Keratinocyte (primary cell): ENCODE results near the gene TOGARAM1. TPM values are rescaled to one million over a fixed set of nuclear protein-coding genes. Genes with fewer than 3 reads are reported as not detected.
A peak's percentile ranks its signal among the peaks of the same experiment; 100 is the strongest.

Experiments used
- DNase-seq: peaks from one replicate; pipeline ENCODE4 v3.0.0-alpha.2; 2011; ENCODE audit warnings: low read depth, missing footprints, low spot score
- FAIRE-seq: peaks from 2 replicates; lab custom pipeline; 2011; peaks lifted over from hg19 to GRCh38; lab: Jason Lieb, UNC
- H2AFZ ChIP-seq: 2 replicates; pipeline ENCODE4 v1.6.0; 2012; ENCODE audit warnings: low read length, control low read depth, inconsistent platforms; ENCODE audit not compliant: control insufficient read depth
- H3K27ac ChIP-seq: 2 replicates; pipeline ENCODE4 v1.5.1; 2011; ENCODE audit warnings: low read length; ENCODE audit not compliant: control insufficient read depth, insufficient read depth
- H3K27me3 ChIP-seq: 3 replicates; pipeline ENCODE4 v1.6.0; 2011; ENCODE audit warnings: low read length; ENCODE audit not compliant: control insufficient read depth, insufficient read depth; ENCODE audit errors: extremely low read depth
- H3K36me3 ChIP-seq, 2 experiments: 2 replicates in 1 of 2; 3 replicates in 1 of 2; pipeline ENCODE4 v1.5.1; 2011; ENCODE audit warnings: low read length in 2 of 2, mild to moderate bottlenecking in 1 of 2; ENCODE audit not compliant: control insufficient read depth in 2 of 2, insufficient read depth in 2 of 2; ENCODE audit errors: extremely low read depth in 1 of 2
- H3K4me1 ChIP-seq: 3 replicates; pipeline ENCODE4 v1.5.1; 2011; ENCODE audit warnings: low read length; ENCODE audit not compliant: control insufficient read depth, insufficient read depth; ENCODE audit errors: extremely low read depth
- H3K4me2 ChIP-seq: 3 replicates; pipeline ENCODE4 v1.6.0; 2011; ENCODE audit warnings: low read depth, low read length; ENCODE audit not compliant: control insufficient read depth, insufficient read depth; ENCODE audit errors: extremely low read depth
- H3K4me3 ChIP-seq, 3 experiments: fragments of 200-600 bp in 1 of 3; sonication (generic) in 1 of 3; 2 replicates in 2 of 3; 3 replicates in 1 of 3; pipeline ENCODE4 v1.5.1; 2011 to 2016; ENCODE audit warnings: low read length in 3 of 3, mild to moderate bottlenecking in 3 of 3, control low read depth in 2 of 3, inconsistent platforms in 1 of 3, low read depth in 1 of 3, mixed read lengths in 1 of 3, mixed run types in 1 of 3, moderate library complexity in 1 of 3; ENCODE audit not compliant: control insufficient read depth in 2 of 3, insufficient read depth in 2 of 3; ENCODE audit errors: extremely low read depth in 1 of 3
- H3K79me2 ChIP-seq: 2 replicates; pipeline ENCODE4 v1.6.0; 2012; ENCODE audit warnings: low read length; ENCODE audit not compliant: control insufficient read depth, insufficient read depth
- H3K9ac ChIP-seq: 3 replicates; pipeline ENCODE4 v1.6.0; 2011; ENCODE audit warnings: low read length; ENCODE audit not compliant: control insufficient read depth, insufficient read depth; ENCODE audit errors: extremely low read depth
- H3K9me1 ChIP-seq: 3 replicates; pipeline ENCODE4 v1.6.0; 2011; ENCODE audit warnings: low read length; ENCODE audit not compliant: control insufficient read depth, insufficient read depth; ENCODE audit errors: extremely low read depth
- H3K9me3 ChIP-seq: 2 replicates; pipeline ENCODE4 v1.5.1; 2012; ENCODE audit warnings: low read depth, low read length; ENCODE audit not compliant: control insufficient read depth
- H4K20me1 ChIP-seq: 3 replicates; pipeline ENCODE4 v1.6.0; 2011; ENCODE audit warnings: low read length; ENCODE audit not compliant: control insufficient read depth, insufficient read depth; ENCODE audit errors: extremely low read depth
- EZH2 ChIP-seq: IDR thresholded peaks from one replicate; pipeline ENCODE4 v1.6.1; 2012; ENCODE audit warnings: inconsistent platforms, mild to moderate bottlenecking, low read length, moderate library complexity
- dilution Hi-C: fragments of 300-500 bp; cut with MboI; formaldehyde crosslinking; loops from one replicate; pipeline ENCODE4 v1.7.0; 2020; ENCODE audit warnings: low sequenced_read_pairs; ENCODE audit not compliant: extremely low pct_ligation_motif_present
- polyA plus RNA-seq, 5 experiments: library from polyadenylated mRNA; depleted of rRNA in 3 of 5; stranded (reverse) in 3 of 5; stranded (forward) in 1 of 5; unstranded in 1 of 5; fragments of >200 nt; gene quantifications; 1 replicate in 1 of 5; 2 replicates in 3 of 5; 3 replicates in 1 of 5; pipeline versions ENCODE4 v1.2.1 to v1.2.3, GENCODE V29; 2011 to 2012; ENCODE audit warnings: missing spikeins in 2 of 5, low read depth in 1 of 5, low replicate concordance in 1 of 5
- TF ChIP-seq, protein P1 (sequence below), 3 experiments: IDR thresholded peaks in 1 of 3; conservative IDR thresholded peaks in 1 of 3; optimal IDR thresholded peaks in 1 of 3; 2 replicates in 2 of 3; 3 replicates in 1 of 3; pipeline versions ENCODE3 to v1.5.1; 2011; ENCODE audit warnings: low read length in 3 of 3, mild to moderate bottlenecking in 3 of 3, moderate library complexity in 2 of 3, control low read depth in 1 of 3, inconsistent platforms in 1 of 3; ENCODE audit not compliant: insufficient read depth in 2 of 3; ENCODE audit errors: extremely low read depth in 1 of 3

The TOGARAM1 gene
- polyA plus RNA-seq, 1 donor (not counting 4 experiments of a cell fraction or from before 2014, with no cell fraction given) = 8.2 TPM

DNA sequence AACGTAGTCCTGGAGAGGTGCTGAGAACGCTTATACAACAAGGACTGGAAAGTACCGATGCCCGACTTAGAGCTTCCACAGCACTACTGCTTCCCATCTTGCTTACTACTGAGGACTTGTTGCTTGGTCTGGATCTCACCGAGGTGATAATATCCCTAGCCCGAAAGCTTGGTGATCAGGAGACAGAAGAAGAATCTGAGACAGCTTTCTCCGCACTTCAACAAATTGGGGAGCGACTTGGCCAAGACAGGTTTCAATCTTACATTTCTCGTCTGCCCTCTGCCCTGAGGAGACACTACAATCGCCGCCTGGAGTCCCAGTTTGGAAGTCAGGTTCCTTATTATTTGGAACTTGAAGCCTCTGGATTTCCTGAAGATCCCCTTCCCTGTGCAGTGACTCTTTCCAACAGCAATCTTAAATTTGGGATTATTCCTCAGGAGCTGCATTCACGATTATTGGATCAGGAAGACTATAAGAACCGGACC is 1.1 kb downstream of the TOGARAM1 start:
- TF ChIP-seq, protein P1, sequence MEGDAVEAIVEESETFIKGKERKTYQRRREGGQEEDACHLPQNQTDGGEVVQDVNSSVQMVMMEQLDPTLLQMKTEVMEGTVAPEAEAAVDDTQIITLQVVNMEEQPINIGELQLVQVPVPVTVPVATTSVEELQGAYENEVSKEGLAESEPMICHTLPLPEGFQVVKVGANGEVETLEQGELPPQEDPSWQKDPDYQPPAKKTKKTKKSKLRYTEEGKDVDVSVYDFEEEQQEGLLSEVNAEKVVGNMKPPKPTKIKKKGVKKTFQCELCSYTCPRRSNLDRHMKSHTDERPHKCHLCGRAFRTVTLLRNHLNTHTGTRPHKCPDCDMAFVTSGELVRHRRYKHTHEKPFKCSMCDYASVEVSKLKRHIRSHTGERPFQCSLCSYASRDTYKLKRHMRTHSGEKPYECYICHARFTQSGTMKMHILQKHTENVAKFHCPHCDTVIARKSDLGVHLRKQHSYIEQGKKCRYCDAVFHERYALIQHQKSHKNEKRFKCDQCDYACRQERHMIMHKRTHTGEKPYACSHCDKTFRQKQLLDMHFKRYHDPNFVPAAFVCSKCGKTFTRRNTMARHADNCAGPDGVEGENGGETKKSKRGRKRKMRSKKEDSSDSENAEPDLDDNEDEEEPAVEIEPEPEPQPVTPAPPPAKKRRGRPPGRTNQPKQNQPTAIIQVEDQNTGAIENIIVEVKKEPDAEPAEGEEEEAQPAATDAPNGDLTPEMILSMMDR (optimal IDR thresholded peaks at IDR 0.05 in 1 of 3, IDR thresholded peaks at IDR 0.05 in 1 of 3, conservative IDR thresholded peaks at IDR 0.05 in 1 of 3; ENCODE audit: extremely low read depth in 1 of 3, insufficient read depth in 2 of 3, low read length in 3 of 3) = no peak
- TF ChIP-seq EZH2 = no peak
- Histone ChIP-seq H3K27ac (peak overlapping the region; percentile 84), H3K9me3 (no peaks in the 10 kb centered on the region), H3K36me3 (no peaks in the 10 kb centered on the region), H3K27me3 (no peaks in the 10 kb centered on the region), H4K20me1 (peaks cover 10% of the 10 kb centered on the region), H3K4me2 (peak overlapping the region; percentile 87), H3K9ac (peak overlapping the region; percentile 89), H3K9me1 (peaks cover 4% of the 10 kb centered on the region), H3K4me1 (peaks cover 35% of the 10 kb centered on the region), H3K4me3 (peak overlapping the region; percentile 80 to 99 (median 98)), H3K79me2 (peaks cover 87% of the 10 kb centered on the region), H2AFZ (peak overlapping the region; percentile 94)
- DNase-seq (no peak), FAIRE-seq (no peak)
- dilution Hi-C loops = no loop called here

DNA sequence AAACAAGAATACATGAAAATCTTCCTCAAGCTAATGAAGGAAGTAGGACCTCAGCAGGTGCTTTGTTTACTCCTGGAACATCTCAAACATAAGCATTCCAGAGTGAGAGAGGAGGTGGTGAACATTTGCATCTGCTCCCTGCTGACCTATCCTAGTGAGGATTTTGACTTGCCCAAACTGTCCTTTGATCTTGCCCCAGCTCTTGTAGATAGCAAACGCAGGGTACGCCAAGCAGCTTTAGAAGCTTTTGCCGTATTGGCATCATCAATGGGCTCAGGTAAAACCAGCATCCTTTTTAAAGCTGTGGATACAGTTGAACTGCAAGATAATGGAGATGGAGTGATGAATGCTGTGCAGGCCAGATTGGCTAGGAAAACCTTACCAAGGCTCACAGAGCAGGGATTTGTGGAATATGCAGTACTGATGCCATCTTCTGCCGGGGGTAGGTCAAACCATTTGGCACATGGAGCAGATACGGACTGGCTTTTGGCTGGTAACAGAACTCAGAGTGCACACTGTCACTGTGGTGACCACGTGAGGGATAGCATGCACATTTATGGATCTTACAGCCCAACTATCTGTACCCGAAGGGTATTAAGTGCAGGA is 1.9 kb downstream of the TOGARAM1 start:
- H3K79me2 ChIP-seq = peaks cover 87% of the 10 kb centered on the region
- FAIRE-seq (no peak), DNase-seq (no peak)
- H2AFZ ChIP-seq = no peak overlapping the region
- H3K9me1 ChIP-seq = peaks cover 4% of the 10 kb centered on the region
- dilution Hi-C loops = no loop called here
- H4K20me1 ChIP-seq = peaks cover 10% of the 10 kb centered on the region
- H3K36me3 ChIP-seq = no peaks in the 10 kb centered on the region
- H3K27me3 ChIP-seq = no peaks in the 10 kb centered on the region
- peak overlapping the region; percentile 87 for H3K4me2 ChIP-seq
- TF ChIP-seq, protein P1 (optimal IDR thresholded peaks at IDR 0.05 in 1 of 3, IDR thresholded peaks at IDR 0.05 in 1 of 3, conservative IDR thresholded peaks at IDR 0.05 in 1 of 3; ENCODE audit: extremely low read depth in 1 of 3, insufficient read depth in 2 of 3, low read length in 3 of 3) = peak in 1 of 3 experiments; percentile 27
- no peak for TF ChIP-seq EZH2
- peak overlapping the region; percentile 89 for H3K9ac ChIP-seq
- peak overlapping the region; percentile 13 for H3K27ac ChIP-seq
- H3K9me3 ChIP-seq = no peaks in the 10 kb centered on the region
- peaks cover 35% of the 10 kb centered on the region for H3K4me1 ChIP-seq
- peak overlapping the region; percentile 80 to 99 (median 98) for H3K4me3 ChIP-seq
